D721Med (cell line): ENCODE measurements around the gene SCAMP1.

ENCODE experiments used
- DNase-seq: peaks from one replicate; pipeline ENCODE4 v3.0.0; 2011; ENCODE audit warnings: low spot score; ENCODE audit not compliant: insufficient read length
- FAIRE-seq: peaks from 2 replicates; lab custom pipeline; 2011; peaks lifted over from hg19 to GRCh38; lab: Jason Lieb, UNC
- CTCF ChIP-seq: IDR thresholded peaks from 2 replicates; pipeline ENCODE4 v1.5.1; 2012; ENCODE audit warnings: mild to moderate bottlenecking, control low read depth; ENCODE audit not compliant: insufficient read depth; ENCODE audit errors: missing control alignments

Gene SCAMP1

GRCh38 chr5:78501411-78502352, 141.3 kb downstream of the SCAMP1 start:
- no peak for FAIRE-seq
- no peak for TF ChIP-seq CTCF
- DNase-seq, result no peak

GRCh38 chr5:78503958-78504653, 143.7 kb downstream of the SCAMP1 start:
- no peak for DNase-seq
- no peak for TF ChIP-seq CTCF
- FAIRE-seq, result no peak

GRCh38 chr5:78504704-78505677, 144.6 kb downstream of the SCAMP1 start:
- no peak for TF ChIP-seq CTCF
- no peak for DNase-seq
- no peak for FAIRE-seq

- DNase-seq (no peak), FAIRE-seq (no peak)
- no peak for TF ChIP-seq CTCF
Measured at GRCh38 chr5:78505860-78506259, 145.4 kb downstream of the SCAMP1 start.

GRCh38 chr5:78506261-78507024, 146.0 kb downstream of the SCAMP1 start:
- FAIRE-seq (no peak), DNase-seq (no peak)
- TF ChIP-seq CTCF, result no peak

GRCh38 chr5:78507531-78507930, 147.1 kb downstream of the SCAMP1 start:
- no peak for TF ChIP-seq CTCF
- DNase-seq (no peak), FAIRE-seq (no peak)
